Ishikawa (cell line): Measurements from ENCODE around the gene MND1.

Source experiments
- CEBPB ChIP-seq: IDR thresholded peaks from 2 replicates; pipeline ENCODE4 v1.6.1; 2012
- NFIC ChIP-seq: IDR thresholded peaks from 2 replicates; pipeline ENCODE4 v1.6.1; 2012
- ZBTB7A ChIP-seq: IDR thresholded peaks from 2 replicates; pipeline ENCODE4 v1.6.1; 2012; ENCODE audit warnings: low read depth

- TF ChIP-seq NFIC (no peak), ZBTB7A (no peak), CEBPB (no peak)
These were observed 75.3 kb downstream of the MND1 start for GRCh38 chr4:153419673-153420278.
